ENCODE results near the gene CMC4.

CMC4 gene

DNA sequence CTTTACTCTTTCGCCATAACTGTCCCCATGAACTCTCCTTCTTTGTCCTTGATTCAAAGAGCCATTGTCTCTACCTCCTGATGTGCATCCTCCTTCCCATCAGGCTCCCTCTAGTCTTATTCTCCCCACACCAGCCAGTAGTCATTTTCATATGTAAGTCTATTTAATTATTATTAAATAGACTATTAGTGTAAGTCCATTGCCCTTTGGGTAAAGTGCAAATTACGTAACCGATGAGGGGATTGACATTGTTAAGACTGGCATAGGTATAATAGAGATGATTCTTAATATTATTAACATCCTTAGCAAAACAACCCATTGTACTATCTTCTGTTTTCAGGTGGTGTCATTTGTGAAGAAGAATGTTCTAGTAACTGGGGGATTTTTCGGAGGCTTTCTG is 16.7 kb downstream of the CMC4 start:
- Histone ChIP-seq H3K36me3 (ENCODE audit: control insufficient read depth in 1 of 2, insufficient read depth in 2 of 2, low read length in 2 of 2) (peaks cover 10 to 12% of the 10 kb centered on the region in 2 donors), H3K4me3 (ENCODE audit: low read depth in 1 of 2, low read length in 2 of 2) (no peak overlapping the region), H3K9ac (ENCODE audit: low read depth in 1 of 2, low read length in 2 of 2) (no peak overlapping the region), H3K27ac (ENCODE audit: low read depth, low read length) (no peak overlapping the region), H3K27me3 (ENCODE audit: control insufficient read depth in 1 of 2, insufficient read depth in 2 of 2, low read length in 2 of 2) (no peaks in the 10 kb centered on the region), H3K4me1 (ENCODE audit: control insufficient read depth in 1 of 2, insufficient read depth in 2 of 2, low read length in 2 of 2) (peaks cover 5 to 7% of the 10 kb centered on the region in 2 donors), H3K9me3 (ENCODE audit: control insufficient read depth in 1 of 2, low read length in 2 of 2) (no peaks in the 10 kb centered on the region)

GRCh38 chrX:155053656-155054055 is 17.3 kb downstream of the CMC4 start:
- no peak overlapping the region for H3K27ac ChIP-seq (ENCODE audit: low read depth, low read length)
- peaks cover 5 to 7% of the 10 kb centered on the region in 2 donors for H3K4me1 ChIP-seq (ENCODE audit: control insufficient read depth in 1 of 2, insufficient read depth in 2 of 2, low read length in 2 of 2)
- no peaks in the 10 kb centered on the region for H3K9me3 ChIP-seq (ENCODE audit: control insufficient read depth in 1 of 2, low read length in 2 of 2)
- no peaks in the 10 kb centered on the region for H3K27me3 ChIP-seq (ENCODE audit: control insufficient read depth in 1 of 2, insufficient read depth in 2 of 2, low read length in 2 of 2)
- no peak overlapping the region for H3K4me3 ChIP-seq (ENCODE audit: low read depth in 1 of 2, low read length in 2 of 2)
- H3K36me3 ChIP-seq (ENCODE audit: control insufficient read depth in 1 of 2, insufficient read depth in 2 of 2, low read length in 2 of 2) = peaks cover 10 to 12% of the 10 kb centered on the region in 2 donors
- H3K9ac ChIP-seq (ENCODE audit: low read depth in 1 of 2, low read length in 2 of 2) = no peak overlapping the region

DNA sequence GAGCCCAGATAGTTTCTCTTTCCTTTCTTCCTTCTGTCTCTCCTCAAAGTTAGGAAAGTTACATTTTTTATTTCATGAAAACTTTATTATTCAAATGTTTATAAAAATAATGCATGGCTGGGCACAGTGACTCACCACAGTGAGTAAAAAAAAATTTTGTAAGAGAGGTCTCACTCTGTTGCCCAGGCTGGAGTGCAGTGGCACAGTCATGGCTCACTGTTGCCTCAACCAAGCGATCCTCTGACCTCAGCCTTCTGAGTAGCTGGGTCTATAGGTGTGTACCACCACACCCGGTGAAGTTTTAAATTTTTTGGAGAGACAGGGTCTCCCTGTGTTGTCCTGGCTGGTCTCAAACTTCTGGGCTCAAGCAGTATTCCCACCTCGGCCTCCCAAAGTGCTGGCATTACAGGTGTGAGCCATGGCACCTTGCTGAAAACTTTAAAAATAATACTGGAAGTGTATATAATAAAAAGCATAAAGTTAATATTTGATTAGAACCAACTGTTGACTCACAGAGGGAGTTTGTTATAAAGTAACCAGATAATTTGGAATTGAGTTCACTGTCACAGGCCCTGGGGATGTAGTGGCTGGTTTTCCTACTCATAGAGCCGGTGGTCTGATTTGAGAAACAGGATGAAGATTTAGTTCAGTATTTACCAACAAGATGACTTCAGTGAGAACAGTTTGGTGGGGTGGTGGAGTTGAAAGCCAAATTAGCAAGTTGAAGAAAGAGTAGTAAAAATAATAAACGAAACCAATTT is 18.0 kb downstream of the CMC4 start:
- Histone ChIP-seq H3K4me1 (ENCODE audit: control insufficient read depth in 1 of 2, insufficient read depth in 2 of 2, low read length in 2 of 2) (peaks cover 5 to 7% of the 10 kb centered on the region in 2 donors), H3K9ac (ENCODE audit: low read depth in 1 of 2, low read length in 2 of 2) (no peak overlapping the region), H3K27ac (ENCODE audit: low read depth, low read length) (no peak overlapping the region), H3K9me3 (ENCODE audit: control insufficient read depth in 1 of 2, low read length in 2 of 2) (no peaks in the 10 kb centered on the region), H3K27me3 (ENCODE audit: control insufficient read depth in 1 of 2, insufficient read depth in 2 of 2, low read length in 2 of 2) (no peaks in the 10 kb centered on the region), H3K36me3 (ENCODE audit: control insufficient read depth in 1 of 2, insufficient read depth in 2 of 2, low read length in 2 of 2) (peaks cover 10 to 12% of the 10 kb centered on the region in 2 donors), H3K4me3 (ENCODE audit: low read depth in 1 of 2, low read length in 2 of 2) (no peak overlapping the region)

GRCh38 chrX:155048977-155049619 is 21.8 kb downstream of the CMC4 start:
- Histone ChIP-seq H3K27me3 (ENCODE audit: control insufficient read depth in 1 of 2, insufficient read depth in 2 of 2, low read length in 2 of 2) (no peaks in the 10 kb centered on the region), H3K36me3 (ENCODE audit: control insufficient read depth in 1 of 2, insufficient read depth in 2 of 2, low read length in 2 of 2) (peaks cover 10 to 17% of the 10 kb centered on the region in 2 donors), H3K27ac (ENCODE audit: low read depth, low read length) (no peak overlapping the region), H3K4me3 (ENCODE audit: low read depth in 1 of 2, low read length in 2 of 2) (no peak overlapping the region), H3K4me1 (ENCODE audit: control insufficient read depth in 1 of 2, insufficient read depth in 2 of 2, low read length in 2 of 2) (no peaks in the 10 kb centered on the region), H3K9ac (ENCODE audit: low read depth in 1 of 2, low read length in 2 of 2) (no peak overlapping the region), H3K9me3 (ENCODE audit: control insufficient read depth in 1 of 2, low read length in 2 of 2) (no peaks in the 10 kb centered on the region)

DNA sequence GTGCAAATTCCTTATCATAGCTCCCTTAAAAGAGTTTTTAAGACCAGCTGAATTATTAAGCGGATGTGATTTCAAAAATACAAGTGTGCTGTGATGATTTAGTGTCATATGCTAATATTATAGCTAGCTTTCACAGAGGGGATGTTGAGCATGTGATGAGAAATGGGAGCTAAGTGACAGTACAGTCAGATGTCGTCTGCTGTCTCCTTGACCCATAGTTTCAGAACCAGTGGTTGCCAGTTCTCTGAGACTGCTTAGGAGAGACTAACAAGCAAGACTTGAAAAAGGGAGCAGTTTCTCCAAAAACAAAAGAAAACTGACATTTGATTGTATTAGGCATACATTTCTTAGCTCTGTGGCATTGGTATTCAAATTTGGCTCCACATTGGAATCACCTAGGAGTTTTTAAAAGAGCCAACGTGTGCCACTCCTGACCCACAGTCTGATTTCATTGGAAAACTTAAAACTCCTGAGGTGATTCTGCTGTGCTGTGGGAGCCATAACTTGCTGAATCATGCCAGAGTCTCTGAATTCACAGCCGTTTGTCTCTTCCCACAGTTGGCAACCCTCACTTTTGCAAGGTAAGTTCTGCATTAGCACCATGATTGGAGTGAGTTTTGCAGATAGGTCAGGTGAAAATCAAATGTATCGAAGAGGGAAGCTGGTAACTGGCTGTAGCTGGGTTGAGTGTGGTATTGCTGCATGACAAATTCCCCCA is 24.0 kb downstream of the CMC4 start:
- no peak overlapping the region for H3K4me3 ChIP-seq (ENCODE audit: low read depth in 1 of 2, low read length in 2 of 2)
- peaks cover 2 to 12% of the 10 kb centered on the region in 2 donors for H3K36me3 ChIP-seq (ENCODE audit: control insufficient read depth in 1 of 2, insufficient read depth in 2 of 2, low read length in 2 of 2)
- no peak overlapping the region for H3K27ac ChIP-seq (ENCODE audit: low read depth, low read length)
- no peaks in the 10 kb centered on the region for H3K9me3 ChIP-seq (ENCODE audit: control insufficient read depth in 1 of 2, low read length in 2 of 2)
- no peak overlapping the region for H3K9ac ChIP-seq (ENCODE audit: low read depth in 1 of 2, low read length in 2 of 2)
- no peaks in the 10 kb centered on the region for H3K4me1 ChIP-seq (ENCODE audit: control insufficient read depth in 1 of 2, insufficient read depth in 2 of 2, low read length in 2 of 2)
- H3K27me3 ChIP-seq (ENCODE audit: control insufficient read depth in 1 of 2, insufficient read depth in 2 of 2, low read length in 2 of 2) = no peaks in the 10 kb centered on the region

DNA sequence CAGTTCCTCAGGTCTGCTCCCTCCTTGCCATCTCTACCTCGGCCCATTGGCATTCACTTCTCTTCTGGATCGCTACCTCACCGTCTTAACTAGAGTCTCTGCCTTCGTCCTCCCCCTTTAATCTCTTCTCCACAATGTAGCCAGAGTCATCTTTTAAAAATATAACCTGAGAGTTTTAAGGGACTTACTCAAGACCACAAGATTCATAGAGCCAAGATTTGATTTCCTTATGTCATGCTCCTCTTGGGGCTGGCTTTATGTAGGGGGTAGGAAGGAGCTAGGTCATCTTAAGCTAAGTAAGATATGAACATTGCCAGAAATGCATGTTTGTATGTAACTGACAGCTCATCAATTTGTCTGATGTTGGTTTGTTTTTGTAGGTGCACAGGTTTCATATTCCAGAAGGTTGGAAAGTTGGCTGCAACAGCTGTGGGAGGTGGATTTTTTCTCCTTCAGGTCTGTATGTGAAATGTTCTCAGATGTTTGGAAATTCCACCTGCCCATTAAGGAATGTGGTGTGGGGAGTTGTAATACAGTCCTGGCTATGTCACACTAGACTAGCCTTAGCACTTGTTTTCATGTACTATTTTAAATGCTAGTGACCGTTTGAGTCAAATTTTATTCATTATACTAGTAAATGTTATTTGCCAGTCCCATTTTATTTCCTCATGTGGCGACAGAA is 24.7 kb downstream of the CMC4 start:
- Histone ChIP-seq H3K9ac (ENCODE audit: low read depth in 1 of 2, low read length in 2 of 2) (no peak overlapping the region), H3K4me1 (ENCODE audit: control insufficient read depth in 1 of 2, insufficient read depth in 2 of 2, low read length in 2 of 2) (no peaks in the 10 kb centered on the region), H3K27ac (ENCODE audit: low read depth, low read length) (no peak overlapping the region), H3K27me3 (ENCODE audit: control insufficient read depth in 1 of 2, insufficient read depth in 2 of 2, low read length in 2 of 2) (no peaks in the 10 kb centered on the region), H3K9me3 (ENCODE audit: control insufficient read depth in 1 of 2, low read length in 2 of 2) (no peaks in the 10 kb centered on the region), H3K36me3 (ENCODE audit: control insufficient read depth in 1 of 2, insufficient read depth in 2 of 2, low read length in 2 of 2) (peaks cover 0 to 5% of the 10 kb centered on the region in 2 donors), H3K4me3 (ENCODE audit: low read depth in 1 of 2, low read length in 2 of 2) (no peak overlapping the region)

DNA sequence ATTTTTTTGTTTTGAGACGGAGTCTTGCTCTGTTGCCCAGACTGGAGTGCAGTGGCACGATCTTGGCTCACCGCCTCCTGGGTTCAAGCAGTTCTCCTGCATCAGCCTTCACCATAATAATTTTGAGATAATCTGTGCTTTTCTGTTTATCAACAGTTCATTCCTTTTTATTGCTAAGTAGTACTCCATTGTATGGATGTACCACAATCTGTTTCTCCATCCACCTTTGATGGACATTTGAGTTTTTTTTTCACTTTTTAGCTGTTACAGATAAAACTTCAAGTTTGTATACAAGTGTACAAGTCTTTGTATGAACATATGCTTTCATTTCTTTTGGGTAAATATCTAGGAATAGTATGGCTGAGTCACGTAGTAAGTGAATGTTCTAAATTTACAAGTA is 35.2 kb downstream of the CMC4 start:
- Histone ChIP-seq H3K36me3 (ENCODE audit: control insufficient read depth in 1 of 2, insufficient read depth in 2 of 2, low read length in 2 of 2) (peaks cover 3 to 5% of the 10 kb centered on the region in 2 donors), H3K27me3 (ENCODE audit: control insufficient read depth in 1 of 2, insufficient read depth in 2 of 2, low read length in 2 of 2) (no peaks in the 10 kb centered on the region), H3K9ac (ENCODE audit: low read depth in 1 of 2, low read length in 2 of 2) (no peak overlapping the region), H3K4me1 (ENCODE audit: control insufficient read depth in 1 of 2, insufficient read depth in 2 of 2, low read length in 2 of 2) (no peaks in the 10 kb centered on the region), H3K9me3 (ENCODE audit: control insufficient read depth in 1 of 2, low read length in 2 of 2) (no peaks in the 10 kb centered on the region), H3K4me3 (ENCODE audit: low read depth in 1 of 2, low read length in 2 of 2) (no peak overlapping the region), H3K27ac (ENCODE audit: low read depth, low read length) (no peak overlapping the region)

- H3K4me1 ChIP-seq (ENCODE audit: control insufficient read depth in 1 of 2, insufficient read depth in 2 of 2, low read length in 2 of 2) = peaks cover 3 to 13% of the 10 kb centered on the region in 2 donors
- no peaks in the 10 kb centered on the region for H3K27me3 ChIP-seq (ENCODE audit: control insufficient read depth in 1 of 2, insufficient read depth in 2 of 2, low read length in 2 of 2)
- H3K4me3 ChIP-seq (ENCODE audit: low read depth in 1 of 2, low read length in 2 of 2) = no peak overlapping the region
- no peaks in the 10 kb centered on the region for H3K9me3 ChIP-seq (ENCODE audit: control insufficient read depth in 1 of 2, low read length in 2 of 2)
- H3K9ac ChIP-seq (ENCODE audit: low read depth in 1 of 2, low read length in 2 of 2) = no peak overlapping the region
- peaks cover 3 to 5% of the 10 kb centered on the region in 2 donors for H3K36me3 ChIP-seq (ENCODE audit: control insufficient read depth in 1 of 2, insufficient read depth in 2 of 2, low read length in 2 of 2)
- no peak overlapping the region for H3K27ac ChIP-seq (ENCODE audit: low read depth, low read length)
These were observed 39.3 kb downstream of the CMC4 start for GRCh38 chrX:155031657-155032056.

- Histone ChIP-seq H3K9me3 (ENCODE audit: control insufficient read depth in 1 of 2, low read length in 2 of 2) (no peaks in the 10 kb centered on the region), H3K27me3 (ENCODE audit: control insufficient read depth in 1 of 2, insufficient read depth in 2 of 2, low read length in 2 of 2) (no peaks in the 10 kb centered on the region), H3K4me1 (ENCODE audit: control insufficient read depth in 1 of 2, insufficient read depth in 2 of 2, low read length in 2 of 2) (peaks cover 3 to 13% of the 10 kb centered on the region in 2 donors), H3K27ac (ENCODE audit: low read depth, low read length) (no peak overlapping the region), H3K9ac (ENCODE audit: low read depth in 1 of 2, low read length in 2 of 2) (no peak overlapping the region), H3K4me3 (ENCODE audit: low read depth in 1 of 2, low read length in 2 of 2) (no peak overlapping the region), H3K36me3 (ENCODE audit: control insufficient read depth in 1 of 2, insufficient read depth in 2 of 2, low read length in 2 of 2) (peaks cover 0 to 3% of the 10 kb centered on the region in 2 donors)
These were observed 42.1 kb downstream of the CMC4 start for GRCh38 chrX:155028877-155029291.
